ENCODE data around the gene ZNF610. TPM values are rescaled to one million over a fixed set of nuclear protein-coding genes. Genes with fewer than 3 reads are reported as not detected.
A peak's percentile ranks its signal among the peaks of the same experiment; 100 is the strongest.
"Not testable (repeated sequence)": the region's sequence is repeated elsewhere in the genome, so short reads cannot be mapped to it uniquely, and the experiment has no call there.

The ZNF610 gene
- total RNA-seq, 1 experiment from 2014 or later = not detected

DNA sequence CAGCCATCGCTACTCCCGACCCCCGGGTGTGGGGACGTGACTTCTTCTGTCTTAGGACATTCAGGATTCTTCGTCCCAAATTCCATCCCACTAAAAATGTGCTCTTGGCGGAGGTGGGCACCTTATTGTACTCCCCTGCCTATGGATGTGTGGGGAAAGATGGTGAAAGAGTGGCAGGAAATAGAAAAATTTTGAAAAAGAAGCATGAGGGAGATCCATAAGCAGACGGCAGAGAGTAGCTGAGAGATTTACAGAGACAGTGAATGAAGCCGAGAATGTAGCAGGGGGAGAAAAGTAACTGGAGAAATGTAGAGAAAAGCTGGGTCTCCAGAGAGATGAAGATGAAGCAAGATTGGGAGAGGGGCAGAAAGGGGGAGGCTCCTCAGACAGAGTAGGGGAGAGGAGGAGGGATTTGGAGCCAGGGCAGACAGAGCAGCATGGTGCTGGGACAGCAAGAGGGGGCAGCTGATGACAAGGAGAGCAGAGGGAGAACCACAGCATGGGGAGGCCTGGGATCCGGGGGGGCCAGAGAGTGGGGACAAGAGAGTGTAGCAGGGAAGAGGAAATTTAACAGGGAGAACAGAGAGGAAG is 843 bp downstream of the ZNF610 start:
- intact Hi-C loops (cut with micrococcal nuclease; ENCODE audit: unreplicated experiment) (no loop called here), in situ Hi-C loops (cut with HindIII; ENCODE audit: low pct_unique_long_range_greater_than_20kb, low sequenced_read_pairs) (no loop called here)
- Histone ChIP-seq H3K9me3 (ENCODE audit: control insufficient read depth, insufficient read depth, low read depth, low read length) (peaks cover 6% of the 10 kb centered on the region; the same call in 1 of the 2 replicates), H3K27ac (ENCODE audit: low read length) (no peak overlapping the region), H3K4me3 (ENCODE audit: low read depth in 2 of 2, low read length in 2 of 2) (peak overlapping the region in 1 of 2 experiments; percentile 39; a peak in 1 of 4 replicates), H3K27me3 (ENCODE audit: control insufficient read depth, insufficient read depth, low read length) (no peaks in the 10 kb centered on the region), H3K4me1 (ENCODE audit: control insufficient read depth, insufficient read depth, low read length) (no peaks in the 10 kb centered on the region), H3K36me3 (ENCODE audit: control insufficient read depth, insufficient read depth, low read length) (no peaks in the 10 kb centered on the region)
- CTCF ChIA-PET = interaction anchor here (0.6 kb wide), 1 partner anchor 81 kb away, joined by 12 read pairs; no protein-coding TSS in a partner anchor
- ATAC-seq (no peak), DNase-seq (ENCODE audit: low read depth, low spot score) (no peak)
- POLR2A ChIA-PET = no interaction called here
- BruUV-seq (replicated peaks) = no TSS peak
- TF ChIP-seq SIN3A (IDR thresholded peaks at IDR 0.05; ENCODE audit: borderline replicate concordance, insufficient read depth, low read depth, low read length) = no peak
- no peak for TF ChIP-seq TCF7L2 (IDR thresholded peaks at IDR 0.05; ENCODE audit: low read depth, low read length)
- TF ChIP-seq, protein P1, sequence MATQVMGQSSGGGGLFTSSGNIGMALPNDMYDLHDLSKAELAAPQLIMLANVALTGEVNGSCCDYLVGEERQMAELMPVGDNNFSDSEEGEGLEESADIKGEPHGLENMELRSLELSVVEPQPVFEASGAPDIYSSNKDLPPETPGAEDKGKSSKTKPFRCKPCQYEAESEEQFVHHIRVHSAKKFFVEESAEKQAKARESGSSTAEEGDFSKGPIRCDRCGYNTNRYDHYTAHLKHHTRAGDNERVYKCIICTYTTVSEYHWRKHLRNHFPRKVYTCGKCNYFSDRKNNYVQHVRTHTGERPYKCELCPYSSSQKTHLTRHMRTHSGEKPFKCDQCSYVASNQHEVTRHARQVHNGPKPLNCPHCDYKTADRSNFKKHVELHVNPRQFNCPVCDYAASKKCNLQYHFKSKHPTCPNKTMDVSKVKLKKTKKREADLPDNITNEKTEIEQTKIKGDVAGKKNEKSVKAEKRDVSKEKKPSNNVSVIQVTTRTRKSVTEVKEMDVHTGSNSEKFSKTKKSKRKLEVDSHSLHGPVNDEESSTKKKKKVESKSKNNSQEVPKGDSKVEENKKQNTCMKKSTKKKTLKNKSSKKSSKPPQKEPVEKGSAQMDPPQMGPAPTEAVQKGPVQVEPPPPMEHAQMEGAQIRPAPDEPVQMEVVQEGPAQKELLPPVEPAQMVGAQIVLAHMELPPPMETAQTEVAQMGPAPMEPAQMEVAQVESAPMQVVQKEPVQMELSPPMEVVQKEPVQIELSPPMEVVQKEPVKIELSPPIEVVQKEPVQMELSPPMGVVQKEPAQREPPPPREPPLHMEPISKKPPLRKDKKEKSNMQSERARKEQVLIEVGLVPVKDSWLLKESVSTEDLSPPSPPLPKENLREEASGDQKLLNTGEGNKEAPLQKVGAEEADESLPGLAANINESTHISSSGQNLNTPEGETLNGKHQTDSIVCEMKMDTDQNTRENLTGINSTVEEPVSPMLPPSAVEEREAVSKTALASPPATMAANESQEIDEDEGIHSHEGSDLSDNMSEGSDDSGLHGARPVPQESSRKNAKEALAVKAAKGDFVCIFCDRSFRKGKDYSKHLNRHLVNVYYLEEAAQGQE (IDR thresholded peaks at IDR 0.05; ENCODE audit: insufficient read depth in 1 of 2, low read depth in 2 of 2, low read length in 1 of 2) = no peak
- no peak for TF ChIP-seq POLR2AphosphoS5 (IDR thresholded peaks at IDR 0.05; ENCODE audit: low read depth, low read length)
- TF ChIP-seq, protein P2, sequence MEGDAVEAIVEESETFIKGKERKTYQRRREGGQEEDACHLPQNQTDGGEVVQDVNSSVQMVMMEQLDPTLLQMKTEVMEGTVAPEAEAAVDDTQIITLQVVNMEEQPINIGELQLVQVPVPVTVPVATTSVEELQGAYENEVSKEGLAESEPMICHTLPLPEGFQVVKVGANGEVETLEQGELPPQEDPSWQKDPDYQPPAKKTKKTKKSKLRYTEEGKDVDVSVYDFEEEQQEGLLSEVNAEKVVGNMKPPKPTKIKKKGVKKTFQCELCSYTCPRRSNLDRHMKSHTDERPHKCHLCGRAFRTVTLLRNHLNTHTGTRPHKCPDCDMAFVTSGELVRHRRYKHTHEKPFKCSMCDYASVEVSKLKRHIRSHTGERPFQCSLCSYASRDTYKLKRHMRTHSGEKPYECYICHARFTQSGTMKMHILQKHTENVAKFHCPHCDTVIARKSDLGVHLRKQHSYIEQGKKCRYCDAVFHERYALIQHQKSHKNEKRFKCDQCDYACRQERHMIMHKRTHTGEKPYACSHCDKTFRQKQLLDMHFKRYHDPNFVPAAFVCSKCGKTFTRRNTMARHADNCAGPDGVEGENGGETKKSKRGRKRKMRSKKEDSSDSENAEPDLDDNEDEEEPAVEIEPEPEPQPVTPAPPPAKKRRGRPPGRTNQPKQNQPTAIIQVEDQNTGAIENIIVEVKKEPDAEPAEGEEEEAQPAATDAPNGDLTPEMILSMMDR (IDR thresholded peaks at IDR 0.05) = no peak

DNA sequence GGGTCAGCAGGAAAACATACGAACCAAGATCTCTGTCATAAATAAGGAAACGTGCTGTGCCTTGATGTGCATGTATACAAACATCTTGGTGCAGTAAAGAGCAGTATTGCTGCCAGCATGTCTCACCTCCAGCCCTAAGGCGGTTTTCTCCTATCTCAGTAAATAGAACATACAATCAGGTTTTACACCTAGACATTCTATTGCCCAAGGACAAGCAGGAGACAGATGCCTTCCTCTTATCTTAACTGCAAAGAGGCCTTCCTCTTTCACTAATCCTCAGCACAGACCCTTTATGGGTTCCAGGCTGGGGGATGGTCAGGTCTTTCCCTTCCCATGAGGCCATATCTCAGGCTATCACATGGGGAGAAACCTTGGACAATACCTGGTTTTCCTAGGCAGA is 3.0 kb downstream of the ZNF610 start:
- CTCF ChIA-PET; H3K27me3 ChIP-seq (ENCODE audit: control insufficient read depth, insufficient read depth, low read length); H3K27ac ChIP-seq (ENCODE audit: low read length); POLR2A ChIA-PET; intact Hi-C loops (cut with micrococcal nuclease; ENCODE audit: unreplicated experiment); in situ Hi-C loops (cut with HindIII; ENCODE audit: low pct_unique_long_range_greater_than_20kb, low sequenced_read_pairs); DNase-seq (ENCODE audit: low read depth, low spot score); H3K9me3 ChIP-seq (ENCODE audit: control insufficient read depth, insufficient read depth, low read depth, low read length); H3K4me3 ChIP-seq (ENCODE audit: low read depth in 2 of 2, low read length in 2 of 2); H3K36me3 ChIP-seq (ENCODE audit: control insufficient read depth, insufficient read depth, low read length); BruUV-seq (replicated peaks); ATAC-seq; H3K4me1 ChIP-seq (ENCODE audit: control insufficient read depth, insufficient read depth, low read length): not testable (repeated sequence)

DNA sequence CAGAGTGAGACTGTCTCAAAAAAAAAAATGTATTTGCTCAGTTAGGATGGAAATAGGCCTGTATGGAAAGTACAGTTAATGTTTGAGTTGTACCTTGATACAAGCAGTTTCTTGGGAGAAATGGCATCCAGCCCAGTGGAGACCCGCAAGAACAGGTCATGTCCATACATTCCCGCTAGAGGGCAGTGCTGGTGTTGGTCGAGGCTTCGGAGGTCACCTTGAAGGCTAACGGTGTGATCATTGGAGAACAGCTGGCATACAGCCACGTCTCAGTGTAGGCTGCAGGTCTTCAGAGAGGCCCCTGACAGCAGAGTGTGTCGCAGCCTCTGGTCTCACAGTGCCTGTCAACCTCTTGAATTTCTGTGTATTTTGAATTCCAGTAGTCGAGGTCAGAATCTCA is 7.5 kb downstream of the ZNF610 start:
- in situ Hi-C loops (cut with HindIII; ENCODE audit: low pct_unique_long_range_greater_than_20kb, low sequenced_read_pairs) = no loop called here
- H3K4me1 ChIP-seq (ENCODE audit: control insufficient read depth, insufficient read depth, low read length) = no peaks in the 10 kb centered on the region
- H3K4me3 ChIP-seq (ENCODE audit: low read depth in 2 of 2, low read length in 2 of 2) = no peak overlapping the region
- no peaks in the 10 kb centered on the region for H3K36me3 ChIP-seq (ENCODE audit: control insufficient read depth, insufficient read depth, low read length)
- H3K9me3 ChIP-seq (ENCODE audit: control insufficient read depth, insufficient read depth, low read depth, low read length) = no peaks in the 10 kb centered on the region
- no TSS peak for BruUV-seq (replicated peaks)
- TF ChIP-seq POLR2AphosphoS5 (IDR thresholded peaks at IDR 0.05; ENCODE audit: low read depth, low read length) = no peak
- TF ChIP-seq, protein P2 (IDR thresholded peaks at IDR 0.05) = peak; percentile 24
- ATAC-seq (no peak), DNase-seq (ENCODE audit: low read depth, low spot score) (no peak)
- H3K27ac ChIP-seq (ENCODE audit: low read length) = no peak overlapping the region
- H3K27me3 ChIP-seq (ENCODE audit: control insufficient read depth, insufficient read depth, low read length) = no peaks in the 10 kb centered on the region
- POLR2A ChIA-PET = no interaction called here
- CTCF ChIA-PET = no interaction called here
- intact Hi-C loops (cut with micrococcal nuclease; ENCODE audit: unreplicated experiment) = no loop called here

Measured in Panc1 (cell line).